GM23338 (cell line): Measurements from ENCODE around the gene TSPAN33. TPM values are rescaled to one million over a fixed set of nuclear protein-coding genes. Genes with fewer than 3 reads are reported as not detected.

Experiments used
- EZH2 ChIP-seq: fragments of 200-600 bp; sonication (generic); IDR thresholded peaks from one replicate; pipeline ENCODE4 v1.8.0; 2017; ENCODE audit warnings: antibody characterized with exemption, mild to moderate bottlenecking, low read depth; ENCODE audit not compliant: unreplicated experiment
- EZH2phosphoT487 ChIP-seq: fragments of 200-600 bp; sonication (generic); IDR thresholded peaks from one replicate; pipeline ENCODE4 v1.8.1; 2018; ENCODE audit warnings: antibody characterized with exemption; ENCODE audit not compliant: unreplicated experiment
- JUNB ChIP-seq: IDR thresholded peaks from one replicate; pipeline ENCODE4 v1.6.1; 2016; ENCODE audit warnings: antibody characterized with exemption; ENCODE audit not compliant: unreplicated experiment
- NANOG ChIP-seq: IDR thresholded peaks from 2 replicates; pipeline ENCODE4 v1.6.1; 2016; ENCODE audit warnings: antibody characterized with exemption, borderline replicate concordance
- polyA plus RNA-seq: library from polyadenylated mRNA; unstranded; fragments of >200 nt; fragmentation: Nextera tagmentation; extraction: Ambion mirVana; gene quantifications from 2 replicates; pipeline ENCODE4 v1.2.1, GENCODE V29; 2016
- total RNA-seq: library from RNA; depleted of rRNA; stranded (reverse); fragments of >200 nt; shearing (Covaris generic); gene quantifications from 2 replicates; pipeline ENCODE4 v1.2.3, GENCODE V29; 2014
- TF ChIP-seq, protein P1 (sequence below): fragments of 250-450 bp; sonication (Bioruptor Pico); IDR thresholded peaks from 2 replicates; pipeline ENCODE4 v1.5.0; 2020; ENCODE audit warnings: mild to moderate bottlenecking, moderate library complexity
- TF ChIP-seq, protein P2 (sequence below): IDR thresholded peaks from one replicate; pipeline ENCODE4 v1.6.1; 2018; ENCODE audit warnings: antibody characterized with exemption; ENCODE audit not compliant: unreplicated experiment
- TF ChIP-seq, protein P3 (sequence below): IDR thresholded peaks from 2 replicates; pipeline ENCODE4 v1.6.1; 2016; ENCODE audit warnings: antibody characterized with exemption

The TSPAN33 gene
- total and polyA plus RNA-seq, 2 experiments from 2014 or later: 17.6 to 51.5 TPM

DNA sequence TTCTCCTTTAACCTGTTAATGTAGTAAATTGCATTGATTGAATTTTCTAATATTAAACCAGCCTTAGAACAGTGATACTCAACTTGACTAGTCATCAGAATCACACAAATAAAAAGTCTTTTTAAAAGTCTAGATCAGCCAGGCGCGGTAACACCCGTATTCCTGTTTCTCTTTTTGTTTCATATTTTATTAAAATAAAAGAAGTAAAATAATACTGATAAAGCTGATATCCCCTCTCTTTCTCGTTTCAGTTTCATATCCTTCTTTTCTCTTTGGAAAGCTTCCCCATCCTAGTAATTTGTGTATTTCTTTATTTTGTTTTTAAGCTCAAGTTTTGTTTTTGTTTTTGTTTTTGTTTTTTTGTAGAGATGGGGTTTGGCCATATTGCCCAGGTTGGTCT, 53.3 kb downstream of the TSPAN33 start (continued):
- TF ChIP-seq, protein P1, sequence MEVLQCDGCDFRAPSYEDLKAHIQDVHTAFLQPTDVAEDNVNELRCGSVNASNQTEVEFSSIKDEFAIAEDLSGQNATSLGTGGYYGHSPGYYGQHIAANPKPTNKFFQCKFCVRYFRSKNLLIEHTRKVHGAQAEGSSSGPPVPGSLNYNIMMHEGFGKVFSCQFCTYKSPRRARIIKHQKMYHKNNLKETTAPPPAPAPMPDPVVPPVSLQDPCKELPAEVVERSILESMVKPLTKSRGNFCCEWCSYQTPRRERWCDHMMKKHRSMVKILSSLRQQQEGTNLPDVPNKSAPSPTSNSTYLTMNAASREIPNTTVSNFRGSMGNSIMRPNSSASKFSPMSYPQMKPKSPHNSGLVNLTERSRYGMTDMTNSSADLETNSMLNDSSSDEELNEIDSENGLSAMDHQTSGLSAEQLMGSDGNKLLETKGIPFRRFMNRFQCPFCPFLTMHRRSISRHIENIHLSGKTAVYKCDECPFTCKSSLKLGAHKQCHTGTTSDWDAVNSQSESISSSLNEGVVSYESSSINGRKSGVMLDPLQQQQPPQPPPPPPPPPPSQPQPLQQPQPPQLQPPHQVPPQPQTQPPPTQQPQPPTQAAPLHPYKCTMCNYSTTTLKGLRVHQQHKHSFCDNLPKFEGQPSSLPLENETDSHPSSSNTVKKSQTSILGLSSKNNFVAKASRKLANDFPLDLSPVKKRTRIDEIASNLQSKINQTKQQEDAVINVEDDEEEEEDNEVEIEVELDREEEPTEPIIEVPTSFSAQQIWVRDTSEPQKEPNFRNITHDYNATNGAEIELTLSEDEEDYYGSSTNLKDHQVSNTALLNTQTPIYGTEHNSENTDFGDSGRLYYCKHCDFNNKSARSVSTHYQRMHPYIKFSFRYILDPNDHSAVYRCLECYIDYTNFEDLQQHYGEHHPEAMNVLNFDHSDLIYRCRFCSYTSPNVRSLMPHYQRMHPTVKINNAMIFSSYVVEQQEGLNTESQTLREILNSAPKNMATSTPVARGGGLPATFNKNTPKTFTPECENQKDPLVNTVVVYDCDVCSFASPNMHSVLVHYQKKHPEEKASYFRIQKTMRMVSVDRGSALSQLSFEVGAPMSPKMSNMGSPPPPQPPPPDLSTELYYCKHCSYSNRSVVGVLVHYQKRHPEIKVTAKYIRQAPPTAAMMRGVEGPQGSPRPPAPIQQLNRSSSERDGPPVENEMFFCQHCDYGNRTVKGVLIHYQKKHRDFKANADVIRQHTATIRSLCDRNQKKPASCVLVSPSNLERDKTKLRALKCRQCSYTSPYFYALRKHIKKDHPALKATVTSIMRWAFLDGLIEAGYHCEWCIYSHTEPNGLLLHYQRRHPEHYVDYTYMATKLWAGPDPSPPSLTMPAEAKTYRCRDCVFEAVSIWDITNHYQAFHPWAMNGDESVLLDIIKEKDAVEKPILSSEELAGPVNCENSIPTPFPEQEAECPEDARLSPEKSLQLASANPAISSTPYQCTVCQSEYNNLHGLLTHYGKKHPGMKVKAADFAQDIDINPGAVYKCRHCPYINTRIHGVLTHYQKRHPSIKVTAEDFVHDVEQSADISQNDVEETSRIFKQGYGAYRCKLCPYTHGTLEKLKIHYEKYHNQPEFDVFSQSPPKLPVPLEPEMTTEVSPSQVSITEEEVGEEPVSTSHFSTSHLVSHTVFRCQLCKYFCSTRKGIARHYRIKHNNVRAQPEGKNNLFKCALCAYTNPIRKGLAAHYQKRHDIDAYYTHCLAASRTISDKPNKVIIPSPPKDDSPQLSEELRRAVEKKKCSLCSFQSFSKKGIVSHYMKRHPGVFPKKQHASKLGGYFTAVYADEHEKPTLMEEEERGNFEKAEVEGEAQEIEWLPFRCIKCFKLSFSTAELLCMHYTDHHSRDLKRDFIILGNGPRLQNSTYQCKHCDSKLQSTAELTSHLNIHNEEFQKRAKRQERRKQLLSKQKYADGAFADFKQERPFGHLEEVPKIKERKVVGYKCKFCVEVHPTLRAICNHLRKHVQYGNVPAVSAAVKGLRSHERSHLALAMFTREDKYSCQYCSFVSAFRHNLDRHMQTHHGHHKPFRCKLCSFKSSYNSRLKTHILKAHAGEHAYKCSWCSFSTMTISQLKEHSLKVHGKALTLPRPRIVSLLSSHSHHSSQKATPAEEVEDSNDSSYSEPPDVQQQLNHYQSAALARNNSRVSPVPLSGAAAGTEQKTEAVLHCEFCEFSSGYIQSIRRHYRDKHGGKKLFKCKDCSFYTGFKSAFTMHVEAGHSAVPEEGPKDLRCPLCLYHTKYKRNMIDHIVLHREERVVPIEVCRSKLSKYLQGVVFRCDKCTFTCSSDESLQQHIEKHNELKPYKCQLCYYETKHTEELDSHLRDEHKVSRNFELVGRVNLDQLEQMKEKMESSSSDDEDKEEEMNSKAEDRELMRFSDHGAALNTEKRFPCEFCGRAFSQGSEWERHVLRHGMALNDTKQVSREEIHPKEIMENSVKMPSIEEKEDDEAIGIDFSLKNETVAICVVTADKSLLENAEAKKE (CRISPR knock-in tag): no peak
- TF ChIP-seq NANOG: no peak
- no peak for TF ChIP-seq JUNB
- TF ChIP-seq, protein P2, sequence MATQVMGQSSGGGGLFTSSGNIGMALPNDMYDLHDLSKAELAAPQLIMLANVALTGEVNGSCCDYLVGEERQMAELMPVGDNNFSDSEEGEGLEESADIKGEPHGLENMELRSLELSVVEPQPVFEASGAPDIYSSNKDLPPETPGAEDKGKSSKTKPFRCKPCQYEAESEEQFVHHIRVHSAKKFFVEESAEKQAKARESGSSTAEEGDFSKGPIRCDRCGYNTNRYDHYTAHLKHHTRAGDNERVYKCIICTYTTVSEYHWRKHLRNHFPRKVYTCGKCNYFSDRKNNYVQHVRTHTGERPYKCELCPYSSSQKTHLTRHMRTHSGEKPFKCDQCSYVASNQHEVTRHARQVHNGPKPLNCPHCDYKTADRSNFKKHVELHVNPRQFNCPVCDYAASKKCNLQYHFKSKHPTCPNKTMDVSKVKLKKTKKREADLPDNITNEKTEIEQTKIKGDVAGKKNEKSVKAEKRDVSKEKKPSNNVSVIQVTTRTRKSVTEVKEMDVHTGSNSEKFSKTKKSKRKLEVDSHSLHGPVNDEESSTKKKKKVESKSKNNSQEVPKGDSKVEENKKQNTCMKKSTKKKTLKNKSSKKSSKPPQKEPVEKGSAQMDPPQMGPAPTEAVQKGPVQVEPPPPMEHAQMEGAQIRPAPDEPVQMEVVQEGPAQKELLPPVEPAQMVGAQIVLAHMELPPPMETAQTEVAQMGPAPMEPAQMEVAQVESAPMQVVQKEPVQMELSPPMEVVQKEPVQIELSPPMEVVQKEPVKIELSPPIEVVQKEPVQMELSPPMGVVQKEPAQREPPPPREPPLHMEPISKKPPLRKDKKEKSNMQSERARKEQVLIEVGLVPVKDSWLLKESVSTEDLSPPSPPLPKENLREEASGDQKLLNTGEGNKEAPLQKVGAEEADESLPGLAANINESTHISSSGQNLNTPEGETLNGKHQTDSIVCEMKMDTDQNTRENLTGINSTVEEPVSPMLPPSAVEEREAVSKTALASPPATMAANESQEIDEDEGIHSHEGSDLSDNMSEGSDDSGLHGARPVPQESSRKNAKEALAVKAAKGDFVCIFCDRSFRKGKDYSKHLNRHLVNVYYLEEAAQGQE: no peak
- TF ChIP-seq, protein P3, sequence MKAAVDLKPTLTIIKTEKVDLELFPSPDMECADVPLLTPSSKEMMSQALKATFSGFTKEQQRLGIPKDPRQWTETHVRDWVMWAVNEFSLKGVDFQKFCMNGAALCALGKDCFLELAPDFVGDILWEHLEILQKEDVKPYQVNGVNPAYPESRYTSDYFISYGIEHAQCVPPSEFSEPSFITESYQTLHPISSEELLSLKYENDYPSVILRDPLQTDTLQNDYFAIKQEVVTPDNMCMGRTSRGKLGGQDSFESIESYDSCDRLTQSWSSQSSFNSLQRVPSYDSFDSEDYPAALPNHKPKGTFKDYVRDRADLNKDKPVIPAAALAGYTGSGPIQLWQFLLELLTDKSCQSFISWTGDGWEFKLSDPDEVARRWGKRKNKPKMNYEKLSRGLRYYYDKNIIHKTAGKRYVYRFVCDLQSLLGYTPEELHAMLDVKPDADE: no peak
- no peak for TF ChIP-seq EZH2
- TF ChIP-seq EZH2phosphoT487: no peak
